DND-41 (cell line): ENCODE measurements around the gene RAE1.

Experiments
- ATAC-seq: fragments of 200-7000 bp; cut with Tn5 transposase; 3 replicates; pipeline ENCODE4 v1.9.1; 2021; ENCODE audit warnings: low read depth; ENCODE audit not compliant: insufficient read depth
- DNase-seq: peaks from one replicate; pipeline ENCODE4 v3.0.0-alpha.2; 2020
- H2AFZ ChIP-seq: 2 replicates; pipeline ENCODE4 v1.6.0; 2012; ENCODE audit warnings: low read depth, low read length
- H3K27ac ChIP-seq: 2 replicates; pipeline ENCODE4 v1.5.1; 2012; ENCODE audit warnings: low read length, inconsistent platforms
- H3K27me3 ChIP-seq: fragments of 200-600 bp; sonication (generic); 2 replicates; pipeline ENCODE4 v1.6.0; 2012; ENCODE audit warnings: low read length, mild to moderate bottlenecking, inconsistent platforms; ENCODE audit not compliant: insufficient read depth, poor library complexity
- H3K36me3 ChIP-seq: 2 replicates; pipeline ENCODE4 v1.5.1; 2012; ENCODE audit warnings: low read length, inconsistent platforms; ENCODE audit not compliant: insufficient read depth
- H3K4me1 ChIP-seq: 2 replicates; pipeline ENCODE4 v1.5.1; 2012; ENCODE audit warnings: mild to moderate bottlenecking, low read length; ENCODE audit not compliant: insufficient read depth
- H3K4me2 ChIP-seq: 2 replicates; pipeline ENCODE4 v1.6.0; 2012; ENCODE audit warnings: mild to moderate bottlenecking, moderate library complexity, low read length, inconsistent platforms; ENCODE audit not compliant: insufficient read depth
- H3K4me3 ChIP-seq, 2 experiments: fragments of 200-600 bp in 1 of 2; shearing (Covaris generic) in 1 of 2; 2 replicates each; pipeline ENCODE4 v1.5.1; 2012 to 2016; ENCODE audit warnings: inconsistent platforms in 2 of 2, low read length in 2 of 2, mild to moderate bottlenecking in 2 of 2, low read depth in 1 of 2, moderate library complexity in 1 of 2
- H3K79me2 ChIP-seq: 2 replicates; pipeline ENCODE4 v1.6.0; 2012; ENCODE audit warnings: low read length, inconsistent platforms; ENCODE audit not compliant: insufficient read depth
- H3K9ac ChIP-seq: 2 replicates; pipeline ENCODE4 v1.6.0; 2012; ENCODE audit warnings: low read depth, mild to moderate bottlenecking, inconsistent platforms, low read length, moderate library complexity
- H3K9me3 ChIP-seq: 2 replicates; pipeline ENCODE4 v1.5.1; 2012; ENCODE audit warnings: low read length, moderate library complexity, mild to moderate bottlenecking, inconsistent platforms; ENCODE audit not compliant: insufficient read depth, severe bottlenecking
- H4K20me1 ChIP-seq: 2 replicates; pipeline ENCODE4 v1.6.0; 2012; ENCODE audit warnings: low read length; ENCODE audit not compliant: insufficient read depth
- CTCF ChIP-seq: IDR thresholded peaks from 2 replicates; pipeline ENCODE4 v1.5.1; 2012; ENCODE audit warnings: borderline replicate concordance, low read length, moderate library complexity, mild to moderate bottlenecking; ENCODE audit not compliant: poor library complexity, severe bottlenecking; ENCODE audit errors: extremely low read depth
- EZH2 ChIP-seq: IDR thresholded peaks from 3 replicates; pipeline ENCODE4 v1.6.1; 2012; ENCODE audit warnings: borderline replicate concordance, low read depth, mild to moderate bottlenecking, moderate library complexity, low read length, inconsistent platforms; ENCODE audit not compliant: severe bottlenecking

RAE1 gene

GRCh38 chr20:57426271-57426689 is 75.2 kb downstream of the RAE1 start:
- Histone ChIP-seq H3K9ac (no peak overlapping the region), H3K27me3 (no peaks in the 10 kb centered on the region), H3K27ac (no peak overlapping the region), H3K36me3 (no peaks in the 10 kb centered on the region), H3K4me1 (0 out of 2 replicates have a peak, but pooled peaks cover 2% of the 10 kb centered on the region), H3K4me2 (no peak overlapping the region), H2AFZ (no peak overlapping the region), H4K20me1 (peaks cover 22% of the 10 kb centered on the region), H3K4me3 (no peak overlapping the region), H3K79me2 (no peaks in the 10 kb centered on the region), H3K9me3 (no peaks in the 10 kb centered on the region)
- DNase-seq (no peak), ATAC-seq (no peak)
- TF ChIP-seq EZH2 (no peak), CTCF (no peak)

- no peak overlapping the region for H3K4me3 ChIP-seq
- no peak overlapping the region for H3K9ac ChIP-seq
- 0 out of 2 replicates have a peak, but pooled peaks cover 2% of the 10 kb centered on the region for H3K4me1 ChIP-seq
- H3K79me2 ChIP-seq, result no peaks in the 10 kb centered on the region
- H2AFZ ChIP-seq, result no peak overlapping the region
- ATAC-seq (no peak), DNase-seq (no peak)
- H3K9me3 ChIP-seq, result no peaks in the 10 kb centered on the region
- H3K27ac ChIP-seq, result no peak overlapping the region
- H3K36me3 ChIP-seq, result no peaks in the 10 kb centered on the region
- peaks cover 21% of the 10 kb centered on the region for H4K20me1 ChIP-seq
- H3K27me3 ChIP-seq, result no peaks in the 10 kb centered on the region
- H3K4me2 ChIP-seq, result no peak overlapping the region
- TF ChIP-seq CTCF (no peak), EZH2 (no peak)
Observed at GRCh38 chr20:57426831-57427230, 75.8 kb downstream of the RAE1 start.

GRCh38 chr20:57428324-57429158 is 77.5 kb downstream of the RAE1 start:
- no peak overlapping the region for H3K27ac ChIP-seq
- ATAC-seq (no peak), DNase-seq (no peak)
- no peaks in the 10 kb centered on the region for H3K9me3 ChIP-seq
- H3K4me2 ChIP-seq, result no peak overlapping the region
- H4K20me1 ChIP-seq, result peaks cover 26% of the 10 kb centered on the region
- H3K4me3 ChIP-seq, result no peak overlapping the region
- no peak for TF ChIP-seq EZH2
- no peak for TF ChIP-seq CTCF
- H3K36me3 ChIP-seq, result no peaks in the 10 kb centered on the region
- no peaks in the 10 kb centered on the region for H3K27me3 ChIP-seq
- H2AFZ ChIP-seq, result no peak overlapping the region
- H3K9ac ChIP-seq, result no peak overlapping the region
- peaks cover 14% of the 10 kb centered on the region for H3K4me1 ChIP-seq
- H3K79me2 ChIP-seq, result no peaks in the 10 kb centered on the region
